HG03571 (cell line): ENCODE data around the gene WNK2.

Experiments used
- ATAC-seq: cut with Tn5 transposase; IDR thresholded peaks from one replicate; pipeline ENCODE4 v1.9.1; 2021; ENCODE audit not compliant: unreplicated experiment

WNK2 gene

DNA sequence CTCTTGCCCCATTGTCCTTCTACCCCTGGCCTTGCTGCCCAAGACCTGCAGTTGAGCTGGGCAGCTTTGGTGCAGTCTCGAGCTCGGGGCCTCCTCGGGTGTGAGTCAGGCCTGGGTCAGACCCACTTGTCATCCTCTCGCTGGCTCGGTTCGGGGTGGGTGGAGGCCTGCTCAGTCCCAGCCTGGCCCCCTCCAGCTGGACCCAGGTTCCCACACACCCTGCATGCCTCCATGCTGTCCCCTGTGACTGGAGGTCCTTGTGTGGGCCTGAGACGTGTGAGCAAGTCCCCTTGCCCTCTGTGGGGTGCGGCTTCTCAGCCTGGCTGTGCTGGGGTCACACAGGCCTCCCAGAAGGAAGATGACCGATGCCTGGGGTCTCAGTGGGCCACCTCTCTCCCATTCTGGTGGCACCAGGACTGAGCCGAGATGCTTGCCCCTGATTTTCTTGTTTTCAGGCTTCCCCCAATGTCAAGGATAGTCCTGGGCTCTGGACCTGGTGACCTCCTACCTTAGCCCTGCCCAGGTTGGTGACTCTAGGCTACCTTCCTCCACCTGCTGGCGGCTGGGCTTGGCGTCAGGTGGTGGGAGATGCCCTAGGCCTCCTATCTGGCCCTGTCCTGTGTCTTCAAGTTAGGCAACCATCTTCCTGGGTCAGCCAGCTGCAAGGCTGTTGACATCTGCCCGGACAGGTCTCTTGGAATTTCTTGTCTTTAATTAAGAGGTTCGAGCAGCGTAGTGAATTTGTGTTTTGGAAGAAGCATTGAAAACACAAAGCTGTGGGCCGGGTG is 15.1 kb downstream of the WNK2 start:
- no peak for ATAC-seq

DNA sequence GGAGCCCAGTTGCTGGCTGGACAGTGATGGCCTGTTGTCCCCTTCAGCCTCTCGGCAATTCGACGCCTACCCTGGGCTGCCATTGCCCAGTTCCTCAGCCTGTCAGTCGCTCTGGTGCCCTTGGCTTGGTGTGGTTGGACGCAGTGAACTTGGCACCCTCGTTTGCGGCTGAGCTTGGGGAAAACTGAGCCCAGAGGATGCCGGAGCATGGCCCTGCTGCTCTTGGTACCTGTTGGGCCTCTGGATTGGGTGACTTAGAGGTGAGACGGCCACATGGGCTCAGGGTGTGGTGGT is 16.5 kb downstream of the WNK2 start:
- no peak for ATAC-seq

DNA sequence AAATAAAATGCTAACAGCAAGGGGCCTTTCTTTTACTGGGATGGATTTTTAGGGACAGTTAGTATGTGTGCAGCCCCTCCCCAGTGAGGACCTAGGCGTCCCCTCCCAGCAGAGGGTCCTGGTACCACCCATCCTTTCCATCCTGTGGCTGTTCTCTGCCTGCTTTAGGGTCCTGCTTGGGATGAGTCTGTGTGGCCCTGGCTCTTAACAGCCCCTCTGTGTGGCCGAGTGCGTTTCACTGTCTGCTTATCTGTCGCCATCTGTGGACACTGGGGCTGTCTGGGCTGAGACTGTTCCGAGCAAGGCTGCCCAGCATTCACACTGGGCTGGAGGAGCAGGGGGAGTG is 17.0 kb downstream of the WNK2 start:
- no peak for ATAC-seq

DNA sequence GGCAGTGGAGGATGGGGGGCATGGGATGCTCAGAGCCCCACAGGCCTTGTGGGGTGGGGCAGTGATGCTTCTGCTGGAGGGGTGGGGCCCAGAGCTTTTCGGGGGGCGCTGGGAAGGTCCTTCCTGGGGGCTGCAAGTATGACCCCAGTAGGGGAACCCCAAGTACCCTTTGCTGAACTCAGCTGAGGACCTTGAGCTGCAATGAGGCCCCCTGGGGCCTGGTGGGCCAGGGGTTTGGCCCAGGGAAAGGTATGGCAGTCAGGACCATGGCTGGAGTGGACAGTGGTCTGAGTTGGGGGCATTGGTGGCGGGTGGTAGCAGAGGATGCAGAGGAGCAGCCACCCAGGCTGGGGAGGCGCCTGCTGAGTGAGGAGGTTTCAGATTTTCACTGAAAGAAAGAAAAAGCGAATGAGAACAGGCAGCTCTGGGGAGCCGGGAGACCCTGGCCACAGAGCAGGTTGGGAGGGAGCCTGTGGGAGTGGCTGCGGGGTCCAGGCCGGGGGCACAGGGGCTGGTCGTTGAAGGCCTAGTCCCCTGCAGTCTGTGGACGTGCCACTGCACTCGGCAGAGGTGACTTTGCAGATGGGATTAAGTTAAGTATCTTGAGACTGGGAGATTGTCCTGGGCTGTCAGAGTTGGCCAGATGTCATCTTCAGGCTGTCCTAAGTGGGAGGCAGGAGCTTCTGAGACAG is 19.2 kb downstream of the WNK2 start:
- no peak for ATAC-seq

DNA sequence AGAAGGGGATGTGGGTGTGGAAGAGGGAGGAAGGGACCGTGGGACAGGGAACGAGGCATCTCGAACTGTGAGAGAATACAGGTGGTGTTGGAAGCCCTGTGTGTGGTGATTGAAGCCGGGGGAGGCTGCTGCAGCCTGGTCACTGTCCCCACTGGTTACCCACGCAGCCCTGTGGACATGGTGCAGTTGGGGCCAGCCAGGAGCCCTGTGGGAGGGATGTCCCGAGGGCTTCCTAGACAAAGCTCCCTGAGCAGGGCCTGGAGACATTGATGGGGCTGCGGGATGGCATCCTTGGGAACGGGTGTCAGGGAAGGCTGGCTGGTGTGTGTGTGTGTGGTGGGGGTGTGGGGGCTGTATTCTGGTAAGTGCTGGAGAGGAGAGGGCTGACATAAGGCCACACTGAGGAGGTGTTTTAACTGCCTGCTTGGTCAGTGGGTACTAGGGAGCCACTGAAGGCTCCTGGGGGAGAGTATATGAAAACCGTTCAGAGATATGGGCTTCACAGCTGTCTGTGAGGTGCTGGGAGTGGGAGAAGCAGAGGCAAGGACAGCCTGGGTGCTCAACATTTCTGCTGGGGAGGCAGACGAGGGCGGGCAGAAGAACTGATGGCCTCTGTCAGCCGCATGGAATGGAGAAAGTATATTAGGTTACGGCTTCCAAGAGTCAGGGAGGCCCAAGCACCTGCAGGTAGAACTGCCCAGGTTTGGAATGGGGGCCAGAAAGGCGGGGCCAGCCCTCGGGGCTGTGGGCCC is 20.0 kb downstream of the WNK2 start:
- ATAC-seq, result no peak

DNA sequence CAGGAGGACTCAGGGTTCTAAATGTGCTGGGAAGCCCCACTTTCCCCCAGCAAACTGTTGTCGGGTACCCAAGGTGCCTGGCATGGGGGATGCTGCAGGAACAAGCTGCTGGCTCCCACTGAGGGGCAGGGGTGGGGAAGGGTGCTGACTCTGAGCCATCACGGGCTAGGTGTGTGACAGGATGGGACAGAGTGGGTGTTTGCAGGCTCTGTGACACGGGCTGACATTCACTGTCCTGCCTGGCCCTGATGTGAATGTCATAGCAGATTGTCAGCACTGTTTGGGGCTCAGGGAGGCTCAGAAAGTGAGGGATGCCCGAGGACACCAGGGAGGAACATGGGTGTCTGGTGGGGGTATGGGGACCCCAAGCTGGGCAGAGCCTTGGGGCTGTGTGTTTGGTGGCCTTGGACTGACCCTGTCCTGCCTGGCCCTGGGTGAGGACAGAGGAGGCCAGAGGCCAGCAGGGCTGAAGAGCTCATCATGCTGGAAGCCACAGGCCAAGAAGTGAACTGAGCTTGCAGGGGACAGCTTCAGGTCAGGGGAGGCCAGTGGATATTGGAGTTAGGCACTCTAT is 20.6 kb downstream of the WNK2 start:
- ATAC-seq, result no peak

DNA sequence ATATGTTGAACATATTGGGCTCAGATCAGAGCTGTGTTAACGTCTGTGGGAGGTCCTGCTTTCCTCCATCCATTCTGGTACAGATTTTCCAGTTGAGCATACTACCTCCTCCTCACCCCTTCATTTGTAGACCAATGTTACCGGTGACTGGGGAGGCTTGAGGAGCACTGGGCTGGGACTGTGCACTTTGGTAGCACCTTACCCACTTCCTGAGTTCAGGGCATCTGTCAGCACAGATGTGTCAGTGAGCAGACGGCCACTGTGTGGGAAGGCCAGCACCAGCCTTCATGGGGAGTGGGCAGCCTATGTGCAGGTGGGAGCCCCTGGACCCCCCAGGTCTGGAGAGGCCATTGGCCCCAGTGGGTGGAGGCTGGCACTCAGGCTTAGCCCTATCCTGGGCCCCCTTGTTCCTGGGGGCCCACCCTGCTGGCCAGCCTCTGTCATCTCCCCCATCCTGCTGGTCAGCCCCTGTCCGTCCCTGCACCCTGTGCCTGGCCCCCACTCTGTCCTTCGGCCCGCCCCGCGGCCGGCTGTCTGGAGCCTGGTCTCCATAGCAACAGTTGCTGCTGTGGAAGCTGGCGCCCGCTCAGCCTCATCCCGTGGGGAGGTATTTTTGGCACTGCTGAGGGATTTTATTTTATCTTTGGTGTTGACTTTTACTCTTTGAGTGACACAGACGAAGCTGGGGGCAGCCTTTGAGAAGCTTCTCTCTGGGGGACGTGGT is 21.3 kb downstream of the WNK2 start:
- no peak for ATAC-seq

DNA sequence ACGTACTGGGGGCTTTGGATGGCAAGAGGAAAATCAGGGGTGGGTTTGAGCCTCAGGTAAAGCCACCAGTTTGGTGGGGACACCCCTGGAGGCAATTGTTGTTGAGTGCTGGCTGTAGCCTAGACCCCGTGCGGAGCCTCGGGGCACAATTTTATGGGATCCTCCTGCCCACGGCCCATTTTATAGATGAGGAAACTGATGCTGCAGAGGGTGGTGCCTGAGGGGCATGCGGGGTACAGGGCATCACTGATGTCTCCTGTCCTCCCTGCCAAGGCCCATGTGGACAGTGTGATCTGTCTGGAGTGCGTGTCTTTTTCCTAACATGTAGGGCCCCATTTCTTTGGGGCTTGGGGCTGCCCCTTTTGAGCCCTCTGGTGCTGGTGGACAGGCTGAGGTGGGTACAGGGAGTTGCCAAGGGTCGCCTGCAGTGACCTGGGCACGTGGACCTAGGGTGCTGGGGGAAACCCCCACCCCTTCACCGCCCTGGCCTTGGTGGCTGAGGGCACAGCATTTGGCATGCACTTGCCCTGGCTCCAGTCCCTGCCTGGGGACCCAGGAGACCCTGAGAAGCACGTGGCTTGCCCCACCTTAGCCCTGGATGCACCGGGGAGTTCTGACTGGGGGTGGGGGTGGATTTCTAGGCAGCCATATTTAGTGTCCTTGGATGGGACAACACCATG is 22.1 kb downstream of the WNK2 start:
- no peak for ATAC-seq

DNA sequence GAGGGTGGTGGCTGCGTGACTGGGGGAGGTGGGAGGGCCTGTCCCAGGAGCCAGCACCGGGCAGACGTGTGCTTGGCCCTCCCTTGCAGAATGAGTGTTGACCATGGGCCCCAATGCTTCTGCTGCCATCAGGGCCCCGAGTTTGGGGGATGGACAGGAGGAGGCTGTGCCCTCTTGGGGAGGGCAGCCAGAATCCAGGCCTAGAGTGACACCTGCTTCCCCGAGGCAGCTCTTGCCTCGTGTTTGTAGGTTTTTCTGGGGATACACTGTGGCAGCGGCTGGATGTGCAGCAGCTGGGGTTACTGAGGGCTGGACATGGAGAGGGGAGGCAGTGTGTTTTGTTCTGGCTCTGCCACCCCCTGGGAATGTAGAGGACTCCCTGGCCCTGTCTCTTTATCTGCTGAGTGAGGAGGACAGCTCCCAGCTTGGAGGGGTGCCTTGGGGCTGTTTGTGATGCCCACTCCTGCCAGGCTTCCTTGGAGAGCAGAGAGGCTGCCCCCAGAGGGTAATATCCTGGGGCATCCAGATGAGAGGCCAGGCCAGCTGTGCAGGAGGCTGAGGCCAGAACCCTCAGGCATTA is 22.7 kb downstream of the WNK2 start:
- ATAC-seq, result no peak

DNA sequence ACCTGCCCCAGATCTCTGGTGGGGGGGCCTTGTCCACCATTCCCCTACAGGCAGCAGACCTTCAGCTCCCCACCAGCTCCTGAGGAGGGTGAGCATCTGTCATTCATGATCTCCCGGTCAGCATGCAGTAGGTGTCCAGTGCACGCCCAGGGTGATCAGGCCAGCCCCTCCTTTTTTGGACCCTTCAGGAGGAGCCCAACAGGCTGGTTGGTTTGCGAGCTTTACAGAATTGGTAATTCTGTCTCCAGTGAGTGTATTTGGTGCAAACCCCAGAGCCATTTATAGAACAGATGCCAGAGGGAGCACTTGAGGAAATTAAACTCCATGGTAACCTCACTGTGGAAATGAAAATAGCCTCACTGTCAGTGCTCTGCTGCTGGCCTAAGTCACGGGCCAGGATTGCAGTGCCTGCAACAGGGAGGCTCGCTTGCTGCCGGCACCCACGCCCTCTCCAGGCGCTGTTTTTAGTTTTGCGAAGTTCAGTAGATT is 23.4 kb downstream of the WNK2 start:
- ATAC-seq, result no peak

DNA sequence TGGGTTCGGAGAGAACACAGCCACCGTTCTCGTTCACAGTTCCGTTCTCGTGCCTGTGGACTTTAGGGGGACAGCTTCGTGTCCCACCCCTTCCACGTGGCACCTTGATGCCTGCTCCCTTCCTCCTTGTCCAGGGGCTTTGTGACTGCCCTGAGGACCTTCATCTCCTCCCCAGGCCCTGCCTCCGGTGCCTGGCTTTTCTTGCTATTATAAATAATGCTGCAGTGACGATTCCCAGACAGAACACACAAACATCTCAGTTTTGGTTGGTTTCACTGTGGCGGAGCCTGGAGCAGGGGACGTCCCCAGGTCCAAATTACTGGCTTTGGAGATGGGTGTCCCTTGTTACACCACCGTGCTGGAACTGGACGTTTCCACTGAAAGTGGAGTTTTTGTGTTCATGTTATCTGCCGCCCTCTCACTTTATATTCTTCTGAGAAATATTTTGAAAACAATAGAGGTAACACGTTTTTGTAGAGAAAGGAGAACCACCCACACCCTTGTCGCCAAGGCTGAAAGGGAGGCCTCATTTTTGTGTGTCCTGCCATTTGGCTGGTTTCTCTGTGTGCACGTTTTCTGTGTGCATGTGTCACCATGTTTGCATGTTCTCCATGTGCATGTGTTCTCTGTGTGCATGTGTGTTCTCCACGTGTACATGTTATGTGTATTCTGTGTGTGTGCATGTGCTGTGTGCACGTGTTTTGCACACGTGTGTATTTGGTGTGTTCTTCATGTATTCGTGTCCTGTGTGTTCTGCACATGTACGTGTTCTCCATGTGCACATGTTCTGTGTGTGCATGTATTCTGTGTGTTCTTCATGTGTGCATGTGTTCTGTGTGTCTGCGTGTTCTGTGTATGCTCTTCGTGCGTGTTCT is 24.2 kb downstream of the WNK2 start:
- no peak for ATAC-seq

DNA sequence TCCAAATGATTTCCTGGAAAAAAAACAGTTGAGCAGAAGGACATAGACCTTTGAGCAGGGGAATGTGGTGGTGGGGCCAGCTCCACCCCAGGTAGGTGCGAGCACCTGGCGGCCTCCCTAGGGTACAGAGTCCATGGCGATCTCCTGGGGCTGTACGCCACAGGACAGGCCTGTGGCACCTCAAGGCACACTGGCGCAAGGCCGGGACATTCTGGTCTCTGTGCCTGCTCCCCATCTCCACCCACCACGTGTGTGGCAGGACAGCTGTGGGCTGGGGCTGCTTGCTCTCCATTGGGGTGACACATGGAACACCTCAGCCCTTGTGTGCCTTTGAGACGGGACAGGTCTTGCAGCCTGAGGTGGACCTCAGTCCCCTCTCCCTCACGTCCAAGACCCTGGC is 25.2 kb downstream of the WNK2 start:
- ATAC-seq, result no peak

DNA sequence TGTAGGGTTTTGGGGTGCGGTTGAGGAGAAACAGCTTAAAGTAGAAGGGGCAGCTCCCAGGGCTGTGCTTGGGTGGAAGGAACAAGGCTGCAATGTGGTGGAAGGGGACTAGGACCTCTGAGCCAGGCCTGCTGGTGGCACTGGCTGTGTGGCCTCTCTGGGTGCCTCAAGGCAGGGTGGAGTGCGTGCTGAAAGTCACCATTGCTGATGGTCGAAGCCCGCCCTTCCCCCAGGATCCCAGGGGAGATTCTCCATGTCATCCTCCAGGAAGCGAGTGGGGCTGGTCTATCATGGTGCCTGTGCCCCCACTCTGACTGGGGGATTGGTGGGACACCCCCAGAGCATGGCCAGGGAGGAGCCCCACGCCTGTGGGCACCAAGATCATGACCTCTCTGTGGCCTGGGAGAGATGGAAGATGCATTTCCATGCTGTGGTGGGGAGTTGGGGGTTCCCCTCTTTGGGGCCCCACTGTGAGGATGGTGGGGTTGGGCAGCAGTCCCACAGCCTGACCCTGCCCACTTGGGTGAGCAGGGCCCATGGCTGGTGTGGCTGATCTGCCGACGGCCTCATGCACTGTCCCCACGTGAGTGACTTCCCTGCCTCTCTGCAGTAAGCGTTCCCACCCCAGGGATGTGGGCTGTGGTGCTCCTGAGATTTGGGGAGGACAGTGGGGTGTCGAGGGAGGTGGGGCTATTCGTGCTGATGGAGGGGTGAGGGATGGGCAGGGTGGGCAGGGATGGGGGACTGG is 25.8 kb downstream of the WNK2 start:
- no peak for ATAC-seq

DNA sequence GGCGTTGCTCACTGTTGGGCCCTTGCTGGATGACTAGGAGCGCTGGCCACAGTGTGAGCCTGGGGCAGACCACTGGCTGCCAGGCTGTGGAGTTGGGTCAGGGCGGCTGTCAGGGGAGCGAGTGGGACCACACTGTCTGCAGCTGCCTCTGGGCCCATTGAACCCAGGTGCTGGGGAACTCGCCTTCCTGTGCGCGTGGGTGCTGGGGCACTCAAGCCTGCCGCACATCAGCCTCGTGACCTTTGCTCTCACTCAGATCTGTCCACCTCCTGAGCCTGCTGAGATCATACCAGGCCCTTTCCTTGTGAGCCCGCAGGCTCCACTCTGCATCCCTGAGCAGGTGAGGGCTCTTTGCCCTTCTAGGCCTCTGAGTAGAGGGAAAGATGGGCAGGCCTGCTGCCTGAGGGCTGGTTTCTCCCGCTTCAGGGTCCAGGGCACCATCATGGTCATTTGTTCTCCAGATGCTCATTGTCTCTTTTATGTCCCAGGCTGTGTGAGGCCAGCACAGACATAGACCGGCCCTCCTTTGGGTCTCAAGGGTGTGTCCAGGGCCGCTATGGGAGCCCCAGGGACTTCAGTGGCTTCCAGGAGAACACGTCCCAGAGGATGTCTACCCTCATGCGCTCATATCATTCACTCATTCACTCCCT is 26.5 kb downstream of the WNK2 start:
- no peak for ATAC-seq

DNA sequence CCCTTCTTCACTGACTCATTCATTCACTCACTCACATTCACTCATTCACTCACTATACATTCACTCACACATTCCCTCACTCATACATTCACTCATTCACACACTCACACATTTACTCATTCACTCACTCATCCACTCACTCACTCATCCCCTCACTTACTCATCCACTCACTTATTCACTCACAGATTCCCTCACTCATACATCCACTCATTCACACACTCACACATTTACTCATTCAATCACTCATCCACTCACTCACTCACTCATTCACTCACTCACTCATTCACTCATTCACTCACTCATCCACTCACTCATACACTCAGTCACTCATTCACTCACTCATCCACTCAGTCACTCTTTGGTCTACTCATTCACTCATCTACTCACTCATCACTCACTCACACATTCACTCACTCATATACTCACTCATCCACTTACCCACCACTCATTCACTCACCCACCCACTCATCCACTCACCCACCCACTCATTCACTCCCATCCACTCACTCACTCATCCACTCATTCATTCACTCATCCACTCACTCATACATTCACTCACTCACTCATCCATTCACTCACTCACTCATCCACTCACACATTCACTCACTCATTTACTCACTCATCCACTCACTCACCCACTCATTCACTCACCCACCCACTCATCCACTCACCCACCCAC is 27.2 kb downstream of the WNK2 start:
- ATAC-seq, result no peak

DNA sequence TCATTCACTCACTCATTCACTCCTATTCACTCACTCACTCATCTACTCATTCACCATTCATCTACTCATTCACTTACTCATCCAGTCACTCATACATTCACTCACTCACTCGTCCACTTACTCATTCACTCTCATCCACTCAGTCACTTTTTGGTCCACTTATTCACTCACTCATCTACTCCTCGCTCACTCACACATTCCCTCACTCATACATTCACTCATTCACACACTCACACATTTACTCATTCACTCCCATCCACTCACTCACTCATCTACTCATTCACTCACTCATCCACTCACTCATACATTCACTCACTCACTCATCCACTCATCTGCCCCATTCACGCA is 27.7 kb downstream of the WNK2 start:
- ATAC-seq, result no peak

DNA sequence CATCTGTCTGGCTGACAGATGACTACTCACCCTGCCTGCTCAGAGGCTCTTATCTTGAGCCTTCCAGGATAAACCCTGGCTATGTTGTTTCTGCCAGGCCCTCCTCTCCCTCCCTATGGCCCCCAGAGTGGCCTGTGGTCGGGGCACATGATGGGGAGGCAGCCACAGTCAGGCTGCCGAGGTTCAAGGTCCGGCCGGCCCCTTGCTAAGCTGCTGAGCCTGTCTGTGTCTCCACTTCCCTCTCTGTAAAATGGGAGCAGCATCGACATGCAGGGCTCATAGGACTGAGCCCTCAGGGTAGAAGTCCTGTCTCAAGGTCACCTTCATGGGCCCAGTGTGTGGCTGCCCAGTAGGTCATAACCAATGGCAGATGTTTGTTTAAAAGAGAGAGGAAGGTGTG is 28.5 kb downstream of the WNK2 start:
- no peak for ATAC-seq

DNA sequence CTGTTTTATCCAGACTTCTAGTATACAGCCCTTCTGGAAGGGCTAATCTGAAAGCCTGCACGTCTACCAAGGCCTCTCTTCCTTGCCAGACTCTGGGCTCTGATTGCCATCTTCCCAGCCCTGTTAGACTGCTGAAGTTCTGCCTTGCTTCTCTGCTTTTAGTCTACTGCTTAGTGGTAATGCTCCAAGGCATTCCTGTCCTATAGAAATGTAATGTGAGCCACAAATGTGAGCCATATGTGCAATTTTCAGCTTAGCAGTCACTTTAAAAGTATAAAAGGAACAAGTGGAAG is 32.1 kb downstream of the WNK2 start:
- no peak for ATAC-seq
